H1 (cell line): ENCODE data around the gene USH2A. TPM values are rescaled to one million over a fixed set of nuclear protein-coding genes. Genes with fewer than 3 reads are reported as not detected.

Experiments
- CTCF ChIA-PET: fragments of 300-600 bp; sonication (Branson Sonifier 250); formaldehyde crosslinking; loops from one replicate; lab custom pipeline; 2021; ENCODE audit not compliant: partially characterized antibody; lab: Charles Lee
- POLR2A ChIA-PET: fragments of 300-600 bp; sonication (Branson Sonifier 250); formaldehyde crosslinking; loops from one replicate; lab custom pipeline; 2021; ENCODE audit warnings: inconsistent platforms; ENCODE audit not compliant: partially characterized antibody; lab: Charles Lee
- DNase-seq, 2 experiments: peaks; one replicate each; pipeline versions ENCODE4 v3.0.0 to v3.0.0-alpha.2; 2010 to 2022; ENCODE audit warnings: low spot score in 2 of 2, low read depth in 1 of 2, mixed read lengths in 1 of 2
- FAIRE-seq: peaks from 2 replicates; lab custom pipeline; 2011; peaks lifted over from hg19 to GRCh38; lab: Jason Lieb, UNC
- H2AFZ ChIP-seq: 2 replicates; pipeline ENCODE4 v1.8.1; 2012; ENCODE audit warnings: low read length, inconsistent platforms
- H2AK5ac ChIP-seq: 2 replicates; pipeline ENCODE4 v1.6.1; 2013; ENCODE audit warnings: low read depth, low read length
- H2BK120ac ChIP-seq: replicated peaks from 2 replicates; pipeline ENCODE3; 2013; ENCODE audit warnings: low read depth, low read length, inconsistent platforms
- H2BK12ac ChIP-seq: 2 replicates; pipeline ENCODE4 v1.6.1; 2013; ENCODE audit warnings: low read depth, low read length
- H2BK15ac ChIP-seq: 2 replicates; pipeline ENCODE4 v1.6.1; 2013; ENCODE audit warnings: low read length
- H2BK20ac ChIP-seq: 2 replicates; pipeline ENCODE4 v1.6.1; 2013; ENCODE audit warnings: low read length
- H2BK5ac ChIP-seq: 2 replicates; pipeline ENCODE4 v1.6.1; 2013; ENCODE audit warnings: low read depth, low read length
- H3K14ac ChIP-seq: 2 replicates; pipeline ENCODE4 v1.6.1; 2013; ENCODE audit warnings: inconsistent platforms; ENCODE audit not compliant: insufficient read length
- H3K18ac ChIP-seq: 2 replicates; pipeline ENCODE4 v1.6.1; 2013; ENCODE audit warnings: low read length; ENCODE audit errors: extremely low read depth
- H3K23ac ChIP-seq: 2 replicates; pipeline ENCODE4 v1.6.1; 2013; ENCODE audit warnings: inconsistent platforms; ENCODE audit not compliant: insufficient read length
- H3K23me2 ChIP-seq: 2 replicates; pipeline ENCODE4 v1.6.1; 2013; ENCODE audit warnings: low read depth, low read length
- H3K27ac ChIP-seq: 2 replicates; pipeline ENCODE4 v1.6.1; 2011; ENCODE audit warnings: low read depth, low read length, inconsistent platforms
- H3K27me3 ChIP-seq, 4 experiments: replicated peaks in 1 of 4; 1 replicate in 1 of 4; 2 replicates in 3 of 4; pipeline versions ENCODE4 v1.6.1 to v1.8.1; 2011 to 2013; ENCODE audit warnings: low read length in 3 of 4, mild to moderate bottlenecking in 3 of 4, inconsistent platforms in 2 of 4, mixed read lengths in 2 of 4, moderate library complexity in 1 of 4; ENCODE audit not compliant: control insufficient read depth in 3 of 4, insufficient read depth in 3 of 4; ENCODE audit errors: extremely low read depth in 1 of 4
- H3K36me3 ChIP-seq, 4 experiments: 2 replicates each; pipeline versions ENCODE4 v1.6.1 to v1.8.1; 2011 to 2013; ENCODE audit warnings: mild to moderate bottlenecking in 4 of 4, low read length in 3 of 4, moderate library complexity in 2 of 4, control low read depth in 1 of 4, inconsistent platforms in 1 of 4; ENCODE audit not compliant: insufficient read depth in 4 of 4, control insufficient read depth in 2 of 4
- H3K4ac ChIP-seq: replicated peaks from 2 replicates; pipeline ENCODE3; 2013; ENCODE audit warnings: low read length, low read depth, mixed read lengths, inconsistent platforms; ENCODE audit not compliant: insufficient read length
- H3K4me1 ChIP-seq, 4 experiments: replicated peaks in 1 of 4; 1 replicate in 1 of 4; 2 replicates in 3 of 4; pipeline versions ENCODE4 v1.6.1 to v1.8.1; 2011 to 2013; ENCODE audit warnings: low read length in 3 of 4, inconsistent platforms in 2 of 4, mixed read lengths in 1 of 4; ENCODE audit not compliant: insufficient read depth in 4 of 4, control insufficient read depth in 3 of 4
- H3K4me2 ChIP-seq, 2 experiments: 2 replicates each; pipeline versions ENCODE4 v1.6.1 to v1.8.1; 2011 to 2013; ENCODE audit warnings: low read depth in 2 of 2, low read length in 2 of 2, control low read depth in 1 of 2, inconsistent platforms in 1 of 2, mild to moderate bottlenecking in 1 of 2; ENCODE audit not compliant: insufficient read depth in 1 of 2
- H3K4me3 ChIP-seq, 4 experiments: fragments of 200-600, 300-600 bp in 1 of 4; sonication (generic), shearing (Covaris generic), sonication (Bioruptor Twin) in 1 of 4; 2 replicates each; pipeline versions ENCODE4 v1.5.1 to v1.8.1; 2011 to 2016; ENCODE audit warnings: low read length in 4 of 4, low read depth in 3 of 4, control low read depth in 2 of 4, inconsistent platforms in 2 of 4, mild to moderate bottlenecking in 2 of 4, mixed read lengths in 1 of 4, moderate library complexity in 1 of 4; ENCODE audit not compliant: insufficient read depth in 2 of 4; ENCODE audit errors: extremely low read depth in 1 of 4
- H3K56ac ChIP-seq: replicated peaks from 2 replicates; pipeline ENCODE3; 2013; ENCODE audit warnings: low read depth, mild to moderate bottlenecking, mixed read lengths, low read length, inconsistent platforms; ENCODE audit not compliant: insufficient read length
- H3K79me1 ChIP-seq: 2 replicates; pipeline ENCODE4 v1.6.1; 2013; ENCODE audit warnings: low read depth, low read length, control low read depth
- H3K79me2 ChIP-seq, 2 experiments: 2 replicates each; pipeline versions ENCODE4 v1.6.1 to v1.8.1; 2012 to 2013; ENCODE audit warnings: low read length in 2 of 2, mild to moderate bottlenecking in 2 of 2, inconsistent platforms in 1 of 2; ENCODE audit not compliant: insufficient read depth in 2 of 2, control insufficient read depth in 1 of 2
- H3K9ac ChIP-seq, 4 experiments: replicated peaks in 1 of 4; 1 replicate in 1 of 4; 2 replicates in 3 of 4; pipeline versions ENCODE4 v1.6.1 to v1.8.1; 2011 to 2013; ENCODE audit warnings: low read depth in 3 of 4, low read length in 3 of 4, control low read depth in 2 of 4, mild to moderate bottlenecking in 2 of 4, moderate library complexity in 2 of 4, inconsistent platforms in 1 of 4; ENCODE audit errors: extremely low read depth in 1 of 4
- H3K9me3 ChIP-seq, 2 experiments: 2 replicates each; pipeline versions ENCODE4 v1.6.1 to v1.8.1; 2012 to 2013; ENCODE audit warnings: mild to moderate bottlenecking in 2 of 2, moderate library complexity in 2 of 2, control low read depth in 1 of 2, inconsistent platforms in 1 of 2, low read depth in 1 of 2, low read length in 1 of 2, mixed read lengths in 1 of 2; ENCODE audit not compliant: insufficient read depth in 2 of 2
- H4K20me1 ChIP-seq, 2 experiments: replicated peaks in 1 of 2; 2 replicates each; pipeline versions ENCODE3 to v1.8.1; 2011 to 2013; ENCODE audit warnings: inconsistent platforms in 2 of 2, low read length in 2 of 2, mild to moderate bottlenecking in 1 of 2; ENCODE audit not compliant: insufficient read depth in 2 of 2, control insufficient read depth in 1 of 2
- H4K5ac ChIP-seq: 2 replicates; pipeline ENCODE4 v1.6.1; 2013; ENCODE audit warnings: low read length, low read depth, mixed read lengths, inconsistent platforms; ENCODE audit not compliant: insufficient read length
- H4K8ac ChIP-seq: 2 replicates; pipeline ENCODE4 v1.8.0; 2013; ENCODE audit warnings: mild to moderate bottlenecking, moderate library complexity, low read length, inconsistent platforms; ENCODE audit not compliant: insufficient read depth; ENCODE audit errors: extremely low read depth
- H4K91ac ChIP-seq: replicated peaks from 2 replicates; pipeline ENCODE3; 2013; ENCODE audit warnings: low read length, mixed read lengths, inconsistent platforms; ENCODE audit not compliant: insufficient read length
- BRCA1 ChIP-seq: IDR thresholded peaks from 2 replicates; pipeline ENCODE4 v1.6.1; 2012; ENCODE audit warnings: low read depth, low read length, improper control_type of control experiment
- EZH2 ChIP-seq: fragments of 200-600 bp; sonication (generic); IDR thresholded peaks from 2 replicates; pipeline ENCODE4 v1.7.1; 2012; ENCODE audit warnings: low read depth, mild to moderate bottlenecking, moderate library complexity, low read length, inconsistent platforms; ENCODE audit not compliant: severe bottlenecking
- GTF2F1 ChIP-seq: IDR thresholded peaks from 2 replicates; pipeline ENCODE4 v1.6.1; 2012; ENCODE audit warnings: low read depth, low read length, improper control_type of control experiment, borderline replicate concordance
- MAFK ChIP-seq: IDR thresholded peaks from 2 replicates; pipeline ENCODE4 v1.6.1; 2012; ENCODE audit warnings: low read depth, mild to moderate bottlenecking, improper control_type of control experiment, low read length
- RBBP5 ChIP-seq: IDR thresholded peaks from 2 replicates; pipeline ENCODE4 v1.7.1; 2012; ENCODE audit warnings: low read depth, mild to moderate bottlenecking, inconsistent platforms, low read length, moderate library complexity, borderline replicate concordance
- RXRA ChIP-seq: IDR thresholded peaks from 2 replicates; pipeline ENCODE4 v1.6.1; 2011; ENCODE audit warnings: low read depth, mild to moderate bottlenecking, low read length, moderate library complexity; ENCODE audit not compliant: insufficient read depth
- SP4 ChIP-seq: IDR thresholded peaks from 2 replicates; pipeline ENCODE4 v1.6.1; 2012; ENCODE audit warnings: low read length, inconsistent platforms
- SRF ChIP-seq: IDR thresholded peaks from 2 replicates; pipeline ENCODE4 v1.6.1; 2011; ENCODE audit warnings: mild to moderate bottlenecking, low read depth, low read length, moderate library complexity
- WGBS, 2 experiments: shearing (Covaris generic) in 1 of 2; methylation state at CpG; one replicate each; pipeline versions ENCODE4 v1.1.6 to v1.1.7; 2013 to 2015; ENCODE audit warnings: low lambda C conversion rate in 2 of 2, mixed read lengths in 2 of 2, inconsistent platforms in 1 of 2, low coverage in 1 of 2, missing lambda C conversion rate in 1 of 2; ENCODE audit not compliant: insufficient replicate concordance in 2 of 2, insufficient coverage in 1 of 2, insufficient read length in 1 of 2; ENCODE audit errors: extremely low coverage in 1 of 2, missing lambda C conversion rate in 1 of 2; 5-methylcytosine and 5-hydroxymethylcytosine counted together
- polyA plus RNA-seq, 7 experiments: library from polyadenylated mRNA; depleted of rRNA in 3 of 7; stranded (reverse) in 5 of 7; unstranded in 2 of 7; fragments of >200 nt in 5 of 7; fragments of 200-250 nt in 2 of 7; gene quantifications; 1 replicate in 5 of 7; 2 replicates in 1 of 7; 4 replicates in 1 of 7; pipeline versions ENCODE4 v1.2.1 to v1.2.3, GENCODE V29; 2011 to 2013; ENCODE audit warnings: missing spikeins in 2 of 7, mixed read lengths in 2 of 7
- total RNA-seq: library from RNA; stranded (reverse); fragmentation: NEBNext Ultra II Directional; extraction: Animal tissue kit (Norgen Biotek cat#: 25700); gene quantifications from 2 replicates; pipeline ENCODE4 v1.2.1, GENCODE V29; 2021
- TF ChIP-seq, protein P1 (sequence below), 3 experiments: IDR thresholded peaks; 1 replicate in 2 of 3; 2 replicates in 1 of 3; pipeline versions ENCODE4 v1.5.1 to v1.6.1; 2011; ENCODE audit warnings: low read length in 3 of 3, mild to moderate bottlenecking in 3 of 3, inconsistent platforms in 2 of 3, low read depth in 1 of 3, moderate library complexity in 1 of 3; ENCODE audit not compliant: insufficient read depth in 1 of 3; ENCODE audit errors: control extremely low read depth in 1 of 3

USH2A gene
- total and polyA plus RNA-seq, 2 of the 8 experiments (the other 6 are each of a cell fraction or from before 2014, with no cell fraction given), result 0.02 to 0.17 TPM

DNA sequence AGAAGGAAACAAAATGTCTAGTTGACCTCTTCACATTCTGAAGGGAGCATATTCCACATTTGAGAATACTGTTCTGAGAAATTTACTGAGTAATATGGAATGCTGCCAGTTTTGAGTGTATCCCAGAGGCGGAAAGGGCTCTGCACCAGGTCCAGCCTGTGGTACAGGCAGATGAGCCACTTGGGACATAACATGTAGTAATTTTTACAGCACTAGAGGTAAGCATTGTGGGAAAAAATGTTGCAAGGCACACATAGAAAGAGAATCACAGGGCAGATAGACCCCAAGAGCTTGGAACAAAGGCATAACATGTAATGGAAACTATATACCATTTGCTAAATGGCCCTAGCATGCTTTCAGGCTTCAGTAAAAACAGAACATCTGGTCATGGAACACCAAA lies 228.5 kb downstream of the USH2A start:
- H3K79me2 ChIP-seq, result no peaks in the 10 kb centered on the region
- H4K5ac ChIP-seq, result no peak overlapping the region
- FAIRE-seq (no peak), DNase-seq (no peak)
- no peak overlapping the region for H2BK20ac ChIP-seq
- H3K18ac ChIP-seq, result no peak overlapping the region
- H2BK5ac ChIP-seq, result no peak overlapping the region
- TF ChIP-seq EZH2, result no peak
- TF ChIP-seq RBBP5, result no peak
- no peak for TF ChIP-seq BRCA1
- TF ChIP-seq MAFK, result no peak
- TF ChIP-seq, protein P1, sequence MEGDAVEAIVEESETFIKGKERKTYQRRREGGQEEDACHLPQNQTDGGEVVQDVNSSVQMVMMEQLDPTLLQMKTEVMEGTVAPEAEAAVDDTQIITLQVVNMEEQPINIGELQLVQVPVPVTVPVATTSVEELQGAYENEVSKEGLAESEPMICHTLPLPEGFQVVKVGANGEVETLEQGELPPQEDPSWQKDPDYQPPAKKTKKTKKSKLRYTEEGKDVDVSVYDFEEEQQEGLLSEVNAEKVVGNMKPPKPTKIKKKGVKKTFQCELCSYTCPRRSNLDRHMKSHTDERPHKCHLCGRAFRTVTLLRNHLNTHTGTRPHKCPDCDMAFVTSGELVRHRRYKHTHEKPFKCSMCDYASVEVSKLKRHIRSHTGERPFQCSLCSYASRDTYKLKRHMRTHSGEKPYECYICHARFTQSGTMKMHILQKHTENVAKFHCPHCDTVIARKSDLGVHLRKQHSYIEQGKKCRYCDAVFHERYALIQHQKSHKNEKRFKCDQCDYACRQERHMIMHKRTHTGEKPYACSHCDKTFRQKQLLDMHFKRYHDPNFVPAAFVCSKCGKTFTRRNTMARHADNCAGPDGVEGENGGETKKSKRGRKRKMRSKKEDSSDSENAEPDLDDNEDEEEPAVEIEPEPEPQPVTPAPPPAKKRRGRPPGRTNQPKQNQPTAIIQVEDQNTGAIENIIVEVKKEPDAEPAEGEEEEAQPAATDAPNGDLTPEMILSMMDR (IDR thresholded peaks at IDR 0.05; ENCODE audit: control extremely low read depth in 1 of 3, insufficient read depth in 1 of 3, low read depth in 1 of 3, low read length in 3 of 3), result no peak
- no peak for TF ChIP-seq RXRA
- TF ChIP-seq SP4, result no peak
- no peak for TF ChIP-seq SRF
- TF ChIP-seq GTF2F1, result no peak
- H3K23me2 ChIP-seq, result no peaks in the 10 kb centered on the region
- no peaks in the 10 kb centered on the region for H3K4me1 ChIP-seq
- no peak overlapping the region for H2BK120ac ChIP-seq
- no peak overlapping the region for H3K14ac ChIP-seq
- H2AFZ ChIP-seq, result no peak overlapping the region
- no peaks in the 10 kb centered on the region for H3K36me3 ChIP-seq
- no peak overlapping the region for H3K9ac ChIP-seq
- H3K23ac ChIP-seq, result no peak overlapping the region
- H2BK15ac ChIP-seq, result no peak overlapping the region
- H3K4ac ChIP-seq, result no peak overlapping the region
- no peak overlapping the region for H2AK5ac ChIP-seq
- H3K9me3 ChIP-seq, result no peaks in the 10 kb centered on the region
- no peak overlapping the region for H3K4me3 ChIP-seq
- no peak overlapping the region for H3K27ac ChIP-seq
- H4K20me1 ChIP-seq, result no peaks in the 10 kb centered on the region
- no peaks in the 10 kb centered on the region for H3K27me3 ChIP-seq
- H3K79me1 ChIP-seq, result no peaks in the 10 kb centered on the region
- no peak overlapping the region for H4K8ac ChIP-seq
- ChIA-PET CTCF (interaction anchor here (1.0 to 2.1 kb wide), 4 partner anchors 27 to 402 kb away, joined by 3 to 6 read pairs (median 3); no protein-coding TSS in a partner anchor), POLR2A (no interaction called here)
- no peak overlapping the region for H2BK12ac ChIP-seq
- 88% methylated on average over 1 of the region's 1 CpG; no CpG with 5 or more reads in 1 of the 2 experiments for WGBS, 2 experiments
- no peak overlapping the region for H3K56ac ChIP-seq
- H3K4me2 ChIP-seq, result no peak overlapping the region
- no peak overlapping the region for H4K91ac ChIP-seq
